GM12873 (cell line): ENCODE results near the gene CHCHD3.

Experiments
- TF ChIP-seq, protein P1 (sequence below): IDR thresholded peaks from 2 replicates; pipeline ENCODE4 v1.5.1; 2012; ENCODE audit warnings: low read depth, mild to moderate bottlenecking, moderate library complexity, low read length, control low read depth; ENCODE audit not compliant: insufficient read depth; ENCODE audit errors: missing control alignments

Gene CHCHD3

GRCh38 chr7:133016604-133017003 is 65.3 kb downstream of the CHCHD3 start:
- TF ChIP-seq, protein P1, sequence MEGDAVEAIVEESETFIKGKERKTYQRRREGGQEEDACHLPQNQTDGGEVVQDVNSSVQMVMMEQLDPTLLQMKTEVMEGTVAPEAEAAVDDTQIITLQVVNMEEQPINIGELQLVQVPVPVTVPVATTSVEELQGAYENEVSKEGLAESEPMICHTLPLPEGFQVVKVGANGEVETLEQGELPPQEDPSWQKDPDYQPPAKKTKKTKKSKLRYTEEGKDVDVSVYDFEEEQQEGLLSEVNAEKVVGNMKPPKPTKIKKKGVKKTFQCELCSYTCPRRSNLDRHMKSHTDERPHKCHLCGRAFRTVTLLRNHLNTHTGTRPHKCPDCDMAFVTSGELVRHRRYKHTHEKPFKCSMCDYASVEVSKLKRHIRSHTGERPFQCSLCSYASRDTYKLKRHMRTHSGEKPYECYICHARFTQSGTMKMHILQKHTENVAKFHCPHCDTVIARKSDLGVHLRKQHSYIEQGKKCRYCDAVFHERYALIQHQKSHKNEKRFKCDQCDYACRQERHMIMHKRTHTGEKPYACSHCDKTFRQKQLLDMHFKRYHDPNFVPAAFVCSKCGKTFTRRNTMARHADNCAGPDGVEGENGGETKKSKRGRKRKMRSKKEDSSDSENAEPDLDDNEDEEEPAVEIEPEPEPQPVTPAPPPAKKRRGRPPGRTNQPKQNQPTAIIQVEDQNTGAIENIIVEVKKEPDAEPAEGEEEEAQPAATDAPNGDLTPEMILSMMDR, result no peak

DNA sequence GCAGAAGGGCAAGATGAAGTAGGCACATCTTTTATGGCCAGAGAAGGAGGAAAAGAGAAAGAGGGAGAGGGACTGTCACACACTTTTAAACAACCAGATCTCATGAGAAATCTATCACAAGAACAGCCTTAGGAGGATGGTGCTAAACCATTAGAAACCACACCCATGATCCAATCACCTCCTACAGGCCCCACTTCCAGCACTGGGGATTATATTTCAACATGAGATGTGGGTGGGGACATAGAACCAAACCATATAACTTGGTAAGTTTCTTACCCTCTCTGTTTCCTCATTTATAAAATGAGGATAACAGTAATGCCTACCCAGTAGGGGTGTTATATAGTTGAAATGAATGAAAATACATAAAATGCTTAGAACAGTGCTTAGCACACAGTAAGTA is 66.0 kb downstream of the CHCHD3 start:
- TF ChIP-seq, protein P1, result no peak

GRCh38 chr7:133011746-133012145 is 70.1 kb downstream of the CHCHD3 start:
- TF ChIP-seq, protein P1, result no peak

DNA sequence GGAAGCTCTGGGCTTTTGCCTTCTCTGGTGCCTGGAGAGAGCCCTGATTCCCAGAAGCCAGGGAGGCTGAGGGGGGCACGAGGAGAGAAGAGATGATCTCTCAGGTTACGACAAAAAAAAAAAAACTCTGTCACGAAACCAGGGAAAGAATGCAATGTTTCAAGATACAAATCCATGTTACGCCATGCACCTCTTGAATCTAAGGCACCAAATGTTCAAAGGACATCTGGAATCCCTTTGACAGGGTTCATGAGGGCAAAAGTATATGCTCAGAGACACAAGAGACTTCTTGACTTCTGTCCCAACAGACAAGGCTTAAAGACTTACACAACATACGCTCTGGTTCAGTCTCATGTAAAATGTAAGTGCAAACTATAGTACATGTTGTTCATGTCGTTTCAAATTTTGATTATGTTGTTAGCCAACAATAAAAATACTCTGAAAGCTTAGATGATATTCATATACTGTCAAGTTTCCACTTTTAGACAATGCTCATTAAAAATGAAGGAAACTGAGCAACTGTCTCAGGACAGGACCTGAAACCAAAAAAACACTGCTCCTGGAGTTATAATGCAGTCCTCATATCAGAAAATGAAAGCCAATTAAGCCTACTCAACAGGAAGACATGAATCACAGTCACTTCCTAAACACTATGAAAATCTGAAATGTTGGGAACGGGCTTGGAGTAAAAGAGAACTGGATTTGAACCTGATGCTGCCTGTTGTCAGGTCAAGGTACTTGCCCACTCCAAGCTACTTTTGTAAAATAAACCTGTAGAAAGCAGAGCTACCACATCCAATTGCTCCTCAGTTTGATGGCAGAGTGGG is 72.3 kb downstream of the CHCHD3 start:
- TF ChIP-seq, protein P1, result no peak

DNA sequence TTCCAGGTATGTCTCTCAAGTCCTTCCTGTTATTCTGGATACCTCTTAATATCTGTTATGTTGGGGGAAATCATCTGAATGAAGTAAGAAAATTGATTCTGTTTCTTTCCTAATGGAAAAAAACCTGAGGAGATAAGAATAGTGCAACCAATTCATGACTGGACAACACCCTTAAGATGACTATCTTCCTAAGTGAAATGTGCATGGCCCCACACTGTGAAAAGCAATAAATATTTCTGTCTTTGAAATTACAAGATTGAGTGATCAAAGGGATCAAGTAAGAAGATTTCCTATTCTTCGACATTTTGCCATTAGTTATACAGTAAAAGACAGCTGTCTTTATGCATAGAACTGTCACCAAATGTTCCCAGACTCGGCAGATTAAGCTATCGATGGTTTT is 73.9 kb downstream of the CHCHD3 start:
- TF ChIP-seq, protein P1, result no peak

DNA sequence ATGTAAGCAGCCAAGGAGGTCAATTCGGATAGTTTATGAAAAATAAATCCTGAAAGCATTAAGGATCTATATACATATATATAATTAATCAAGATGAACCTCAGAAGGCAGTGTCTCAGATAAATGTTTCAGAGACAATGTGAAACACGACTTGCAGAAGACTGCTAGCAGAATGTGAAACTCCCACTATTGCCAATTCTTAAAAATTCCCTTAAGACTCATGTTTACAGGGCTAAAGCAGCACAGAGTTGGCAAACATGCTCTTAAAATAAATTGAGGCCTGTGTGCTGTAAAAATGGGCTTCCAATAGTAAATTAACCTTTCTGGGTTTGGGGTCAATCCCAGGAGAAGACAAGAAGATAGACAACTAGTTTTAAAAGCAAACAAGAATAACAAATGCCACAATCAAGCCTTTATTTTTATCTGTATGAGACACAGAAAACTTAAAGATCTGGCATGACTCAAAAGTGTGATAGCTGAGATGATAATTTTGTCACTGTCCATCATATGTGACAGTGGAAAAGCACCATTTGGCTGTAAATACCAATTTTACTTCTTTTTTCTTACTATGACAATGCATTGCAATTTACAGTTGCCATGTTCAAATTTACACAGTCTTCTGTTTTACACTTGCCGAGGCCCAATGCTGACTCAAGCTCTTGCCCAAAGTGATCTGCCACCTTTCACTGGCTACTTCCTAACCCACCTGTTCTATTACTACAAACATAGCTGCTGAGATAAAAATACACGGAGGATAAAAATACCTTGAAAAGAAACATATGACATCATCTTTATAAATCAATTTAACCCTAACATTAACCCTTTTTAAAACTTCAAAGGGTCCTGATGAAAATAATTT is 78.6 kb downstream of the CHCHD3 start:
- TF ChIP-seq, protein P1, result no peak

DNA sequence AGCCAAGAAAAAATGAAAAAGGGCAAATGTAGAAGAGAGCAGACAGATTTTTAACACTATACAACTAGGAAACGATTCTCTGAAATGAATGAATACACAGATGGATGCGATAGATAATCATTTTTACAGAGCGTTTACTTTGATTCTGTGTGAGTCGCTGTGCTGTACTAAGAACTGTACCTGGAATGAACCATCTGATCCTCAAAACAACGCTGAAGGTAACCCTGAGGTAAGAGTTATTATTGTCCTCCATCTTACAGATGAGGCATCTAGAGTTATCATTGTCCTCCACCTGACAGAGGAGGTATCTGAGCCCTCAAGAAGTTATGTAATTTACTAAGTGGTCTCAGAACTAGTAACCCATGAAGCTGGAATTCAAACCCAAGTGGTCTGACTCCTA is 80.2 kb downstream of the CHCHD3 start:
- TF ChIP-seq, protein P1, result no peak
